ENCODE measurements around the gene ACBD7.

Gene ACBD7

GRCh38 chr10:15113766-15114165 is 25.2 kb upstream of the ACBD7 start:
- no peak for TF ChIP-seq CTCF (IDR thresholded peaks at IDR 0.05)
- no peak for DNase-seq (ENCODE audit: low spot score)
- no peak overlapping the region for H3K27ac ChIP-seq
- no peak overlapping the region for H3K4me3 ChIP-seq

GRCh38 chr10:15112657-15113056 is 24.1 kb upstream of the ACBD7 start:
- DNase-seq (ENCODE audit: low spot score) = no peak
- H3K4me3 ChIP-seq = no peak overlapping the region
- H3K27ac ChIP-seq = no peak overlapping the region
- TF ChIP-seq CTCF (IDR thresholded peaks at IDR 0.05) = no peak

- no peak overlapping the region for H3K27ac ChIP-seq
- peak; percentile 87 for TF ChIP-seq CTCF (IDR thresholded peaks at IDR 0.05)
- DNase-seq (ENCODE audit: low spot score) = no peak
- H3K4me3 ChIP-seq = no peak overlapping the region
Observed at GRCh38 chr10:15106352-15107013, 17.9 kb upstream of the ACBD7 start.

GRCh38 chr10:15103513-15103912 is 14.9 kb upstream of the ACBD7 start:
- no peak for TF ChIP-seq CTCF (IDR thresholded peaks at IDR 0.05)
- DNase-seq (ENCODE audit: low spot score) = no peak
- Histone ChIP-seq H3K27ac (no peak overlapping the region), H3K4me3 (no peak overlapping the region)

GRCh38 chr10:15099886-15100285 is 11.3 kb upstream of the ACBD7 start:
- Histone ChIP-seq H3K27ac (no peak overlapping the region), H3K4me3 (no peak overlapping the region)
- DNase-seq (ENCODE audit: low spot score) = no peak
- TF ChIP-seq CTCF (IDR thresholded peaks at IDR 0.05) = no peak

- H3K4me3 ChIP-seq = peak within 1 kb of the TSS; percentile 83
- peak; percentile 98 for DNase-seq (ENCODE audit: low spot score)
- H3K27ac ChIP-seq = peak within 1 kb of the TSS; percentile 91
- no peak for TF ChIP-seq CTCF (IDR thresholded peaks at IDR 0.05)
Observed at GRCh38 chr10:15097011-15097812, 8.6 kb upstream of the ACBD7 start, which contains the start of gene RPP38. TSS of gene RPP38 (plus strand) at chr10:15097355. CDS start at chr10:15103315, 5,960 bp downstream.

GRCh38 chr10:15096661-15097010 is 8.1 kb upstream of the ACBD7 start:
- Histone ChIP-seq H3K4me3 (peak overlapping the region; percentile 83), H3K27ac (peak overlapping the region; percentile 91)
- DNase-seq (ENCODE audit: low spot score) = no peak
- TF ChIP-seq CTCF (IDR thresholded peaks at IDR 0.05) = no peak
